ENCODE measurements around the gene ZNF33B. TPM values are rescaled to one million over a fixed set of nuclear protein-coding genes. Genes with fewer than 3 reads are reported as not detected.
A peak's percentile ranks its signal among the peaks of the same experiment; 100 is the strongest.

Gene ZNF33B
- total and polyA plus RNA-seq, 9 of the 15 experiments (the other 6 are each of a cell fraction or from before 2014, with no cell fraction given): 6.9 to 23.9 (median 15.4) TPM

DNA sequence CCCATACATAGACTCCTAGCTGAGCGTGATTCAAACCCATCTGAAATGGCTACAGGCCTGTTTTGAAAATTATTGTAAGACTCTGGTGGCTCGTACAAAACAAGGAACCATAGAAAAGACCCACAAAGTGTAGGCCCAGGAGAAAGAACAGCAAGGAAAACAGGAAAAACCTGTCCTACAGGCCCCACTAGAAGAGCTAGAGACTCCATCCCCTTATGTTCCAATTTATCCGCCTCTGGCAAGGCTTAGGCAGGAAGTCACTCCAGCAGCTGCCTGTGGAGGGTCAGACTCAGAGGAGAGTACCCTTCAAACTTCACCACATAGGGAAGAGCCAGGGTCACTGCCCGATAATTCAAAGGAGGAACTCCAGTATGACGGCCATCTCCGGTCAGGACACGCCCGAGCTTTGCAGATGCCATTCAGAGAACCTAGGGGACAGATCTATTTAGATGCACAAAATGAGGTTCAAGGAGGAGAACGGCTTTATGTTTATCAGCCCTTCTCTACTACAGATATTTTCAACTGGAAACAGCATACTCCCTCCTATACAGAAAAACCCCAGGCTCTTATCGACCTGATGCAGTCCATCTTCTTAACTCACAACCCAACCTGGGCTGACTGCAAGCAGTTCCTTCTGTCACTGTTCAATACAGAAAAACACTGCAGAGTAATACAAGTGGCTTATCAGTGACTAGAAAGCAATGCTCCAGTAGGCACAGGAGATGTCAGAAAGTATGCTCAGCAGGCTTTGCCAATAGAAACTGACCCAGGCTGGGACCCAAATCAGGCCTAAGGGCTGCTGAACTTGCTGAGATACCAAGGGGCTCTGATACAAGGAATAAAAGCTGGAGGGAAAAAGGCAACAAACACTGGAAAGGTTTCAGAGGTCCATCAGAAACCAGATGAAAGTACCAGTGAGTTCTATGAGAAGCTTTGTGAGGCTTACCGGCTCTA lies 8.6 kb upstream of the ZNF33B start (continued):
- TF ChIP-seq GABPA (tag; conservative IDR thresholded peaks at IDR 0.05; ENCODE audit: low read depth) (no peak), RCOR1 (IDR thresholded peaks at IDR 0.05; ENCODE audit: borderline replicate concordance in 1 of 2, low read depth in 2 of 2, low read length in 2 of 2) (peak; percentile 67 to 76; a peak in 3 of 4 replicates), HNRNPL (IDR thresholded peaks at IDR 0.05; ENCODE audit: low read depth, low read length) (no peak), LCOR (CRISPR knock-in tag; IDR thresholded peaks at IDR 0.05) (0 out of 2 replicates have a peak, but pooled peaks have one; percentile 52), RBM25 (IDR thresholded peaks at IDR 0.05; ENCODE audit: low read depth, low read length, severe bottlenecking) (no peak), CTBP1 (IDR thresholded peaks at IDR 0.05; ENCODE audit: borderline replicate concordance) (peak; percentile 67; the same call in 1 of the 2 replicates), GTF2E2 (tag; IDR thresholded peaks at IDR 0.05) (no peak), PRMT5 (CRISPR knock-in tag; IDR thresholded peaks at IDR 0.05) (no peak)
- TF ChIP-seq, protein P1, sequence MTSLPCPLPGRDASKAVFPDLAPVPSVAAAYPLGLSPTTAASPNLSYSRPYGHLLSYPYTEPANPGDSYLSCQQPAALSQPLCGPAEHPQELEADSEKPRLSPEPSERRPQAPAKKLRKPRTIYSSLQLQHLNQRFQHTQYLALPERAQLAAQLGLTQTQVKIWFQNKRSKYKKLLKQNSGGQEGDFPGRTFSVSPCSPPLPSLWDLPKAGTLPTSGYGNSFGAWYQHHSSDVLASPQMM (CRISPR knock-in tag; IDR thresholded peaks at IDR 0.05): no peak
